ENCODE measurements around the gene CHMP2B.
A peak's percentile ranks its signal among the peaks of the same experiment; 100 is the strongest.
"Not testable (repeated sequence)": the region's sequence is repeated elsewhere in the genome, so short reads cannot be mapped to it uniquely, and the experiment has no call there.

CHMP2B gene

DNA sequence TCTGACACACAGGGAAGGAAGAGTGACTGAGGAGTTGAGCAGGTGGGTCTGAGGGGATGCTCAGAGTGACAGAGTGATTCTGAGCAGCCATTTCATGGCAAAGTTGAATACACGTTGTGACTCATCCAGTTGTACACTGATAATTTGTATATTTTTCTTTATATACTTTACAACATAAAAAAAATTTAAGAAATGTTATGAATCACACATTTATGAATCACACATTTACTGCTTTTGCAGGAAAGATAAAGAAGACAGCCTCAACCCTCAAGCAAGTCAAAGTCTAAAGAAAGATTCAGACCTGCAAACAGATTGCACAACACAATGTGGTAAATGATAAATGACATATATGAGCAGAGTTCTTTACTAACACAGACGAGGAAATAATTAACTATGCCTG is 21.0 kb upstream of the CHMP2B start:
- DNase-seq (ENCODE audit: low spot score): no peak
- no peak overlapping the region for H3K27ac Mint-ChIP-seq
- H3K9me3 Mint-ChIP-seq: no peaks in the 10 kb centered on the region
- no peaks in the 10 kb centered on the region for H3K4me1 Mint-ChIP-seq (ENCODE audit: low read depth)
- H3K4me3 Mint-ChIP-seq: no peak overlapping the region
- peaks cover 6% of the 10 kb centered on the region for H3K27me3 Mint-ChIP-seq (ENCODE audit: low read depth)
- H3K36me3 Mint-ChIP-seq (ENCODE audit: low read depth): no peaks in the 10 kb centered on the region

DNA sequence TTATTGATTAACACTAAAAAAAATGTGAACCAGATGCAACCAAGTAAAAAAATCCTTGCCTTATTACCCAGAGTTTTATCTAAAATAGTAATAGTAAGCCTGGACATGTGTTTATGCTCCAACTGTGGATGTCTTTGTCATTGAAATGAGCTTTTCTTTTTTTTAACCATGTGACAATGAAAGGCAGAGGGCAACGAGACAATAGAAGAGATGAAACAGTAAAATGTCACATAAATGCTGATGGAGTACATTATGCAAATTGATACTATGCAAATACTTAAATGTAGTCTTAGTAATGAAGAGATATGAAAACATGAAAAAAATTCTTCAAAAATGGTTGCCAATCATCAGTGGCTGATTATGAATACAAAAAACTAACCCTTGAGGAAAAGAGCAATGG is 20.5 kb upstream of the CHMP2B start:
- DNase-seq (ENCODE audit: low spot score): no peak
- H3K36me3 Mint-ChIP-seq (ENCODE audit: low read depth): no peaks in the 10 kb centered on the region

DNA sequence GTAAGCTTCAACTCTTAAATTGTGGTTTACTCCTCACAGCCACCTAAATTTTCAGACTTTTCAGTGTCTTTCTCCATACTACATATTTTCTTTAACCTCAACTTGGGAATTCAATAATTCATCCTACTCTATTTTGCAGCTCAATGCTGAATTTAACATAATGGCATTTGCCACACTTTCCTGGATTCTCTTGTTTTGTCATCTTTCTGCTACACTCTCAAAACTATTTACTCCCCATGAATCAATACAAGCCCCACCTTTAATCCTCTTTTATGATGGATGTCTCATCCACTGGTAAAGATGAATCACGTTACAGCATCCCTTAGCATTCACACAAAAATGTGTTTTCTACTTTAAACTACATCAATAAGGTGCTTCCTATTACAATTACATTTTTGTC is 19.6 kb upstream of the CHMP2B start:
- Mint-ChIP-seq H3K27me3 (ENCODE audit: low read depth) (peaks cover 8% of the 10 kb centered on the region), H3K36me3 (ENCODE audit: low read depth) (no peaks in the 10 kb centered on the region), H3K4me1 (ENCODE audit: low read depth) (no peaks in the 10 kb centered on the region), H3K4me3 (no peak overlapping the region), H3K27ac (no peak overlapping the region), H3K9me3 (no peaks in the 10 kb centered on the region)
- DNase-seq (ENCODE audit: low spot score): no peak

More for the DNA sequence above, 20.5 kb upstream of the CHMP2B start:
- Mint-ChIP-seq H3K27me3 (ENCODE audit: low read depth) (peaks cover 8% of the 10 kb centered on the region), H3K9me3 (no peaks in the 10 kb centered on the region), H3K4me1 (ENCODE audit: low read depth) (no peaks in the 10 kb centered on the region), H3K4me3 (no peak overlapping the region), H3K27ac (no peak overlapping the region)

DNA sequence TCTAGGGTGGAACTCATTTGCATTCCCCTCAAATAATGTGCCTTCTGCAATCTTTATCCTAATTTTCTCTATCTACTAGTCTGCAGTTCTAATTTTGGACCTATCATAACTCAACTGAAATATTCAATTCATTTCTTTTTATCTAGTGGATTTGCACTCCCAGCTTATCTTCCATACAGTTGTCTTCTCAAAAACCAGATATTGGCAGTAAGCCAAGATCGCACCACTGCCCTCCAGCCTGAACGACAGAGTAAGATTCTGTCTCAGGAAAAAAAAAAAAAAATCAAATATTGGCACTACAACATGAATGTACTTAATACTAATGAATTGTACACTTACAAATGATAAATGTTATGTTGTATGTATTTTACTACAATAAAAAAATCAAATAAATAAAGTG is 18.0 kb upstream of the CHMP2B start:
- Mint-ChIP-seq H3K4me3 (no peak overlapping the region), H3K4me1 (ENCODE audit: low read depth) (no peaks in the 10 kb centered on the region), H3K27me3 (ENCODE audit: low read depth) (peaks cover 16% of the 10 kb centered on the region), H3K36me3 (ENCODE audit: low read depth) (no peaks in the 10 kb centered on the region), H3K27ac (no peak overlapping the region), H3K9me3 (no peaks in the 10 kb centered on the region)
- DNase-seq (ENCODE audit: low spot score): no peak

DNA sequence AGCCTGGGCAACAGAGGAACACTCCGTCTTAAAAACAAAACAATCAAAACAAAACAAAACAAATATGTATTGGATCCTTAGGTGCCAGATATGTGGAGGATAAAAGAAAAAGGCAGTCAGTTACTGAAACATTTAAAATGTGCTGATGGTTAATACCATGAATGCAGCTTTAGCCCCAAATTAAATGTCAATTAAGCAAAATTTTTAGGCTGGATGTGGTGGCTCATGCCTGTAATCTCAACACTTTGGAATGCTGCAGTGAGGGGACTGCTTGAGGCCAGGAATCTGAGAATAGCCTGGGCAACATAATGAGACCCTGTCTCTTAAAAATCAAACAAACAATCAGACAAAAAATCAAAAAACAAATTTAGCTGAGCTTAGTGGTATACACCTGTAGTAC is 8.5 kb upstream of the CHMP2B start:
- H3K4me1 Mint-ChIP-seq (ENCODE audit: low read depth): no peaks in the 10 kb centered on the region
- H3K27ac Mint-ChIP-seq: no peak overlapping the region
- H3K9me3 Mint-ChIP-seq: no peaks in the 10 kb centered on the region
- H3K4me3 Mint-ChIP-seq: no peak overlapping the region
- no peak for DNase-seq (ENCODE audit: low spot score)
- no peaks in the 10 kb centered on the region for H3K36me3 Mint-ChIP-seq (ENCODE audit: low read depth)
- H3K27me3 Mint-ChIP-seq (ENCODE audit: low read depth): peaks cover 22% of the 10 kb centered on the region

DNA sequence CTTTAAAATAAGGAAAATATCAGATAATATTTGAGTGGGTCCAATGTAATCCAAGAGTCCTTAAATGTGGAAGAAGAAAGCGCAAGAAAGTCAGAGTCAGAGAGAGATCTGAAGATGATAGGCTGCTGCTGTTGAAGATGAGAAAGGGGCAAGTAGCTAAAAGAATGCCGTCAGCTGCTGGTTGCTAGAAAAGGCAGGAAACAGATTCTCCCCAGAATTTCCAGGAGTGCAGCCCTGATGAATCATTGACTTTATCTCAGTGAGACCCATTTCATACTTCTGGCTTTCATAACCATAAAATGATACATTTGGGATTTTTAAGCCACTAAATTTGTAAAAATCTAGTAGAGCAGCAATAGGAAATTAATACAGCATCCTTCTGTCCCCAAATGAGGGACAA is 7.5 kb upstream of the CHMP2B start:
- Mint-ChIP-seq H3K4me1 (ENCODE audit: low read depth) (no peaks in the 10 kb centered on the region), H3K36me3 (ENCODE audit: low read depth) (no peaks in the 10 kb centered on the region), H3K9me3 (no peaks in the 10 kb centered on the region)

DNA sequence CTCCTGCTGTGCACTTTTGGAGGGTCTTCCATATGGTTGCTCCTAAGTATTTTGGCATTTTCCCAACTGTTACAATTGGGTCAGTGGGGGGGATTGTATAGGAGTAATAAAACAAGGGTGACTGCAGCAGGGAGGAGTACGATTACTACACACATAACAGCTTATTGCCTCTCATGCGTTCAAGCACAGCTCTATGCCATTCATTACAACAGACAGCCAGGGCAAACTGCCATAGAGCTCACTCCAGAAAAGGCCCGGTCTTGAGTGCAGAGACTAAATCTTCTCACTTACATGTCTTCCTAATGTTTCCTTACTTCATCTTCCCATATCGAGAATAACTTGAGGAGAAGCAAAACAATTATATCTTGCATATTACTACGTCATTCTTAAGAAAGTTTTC is 1.4 kb upstream of the CHMP2B start:
- Mint-ChIP-seq H3K36me3 (ENCODE audit: low read depth) (no peaks in the 10 kb centered on the region), H3K4me1 (ENCODE audit: low read depth) (peaks cover 17% of the 10 kb centered on the region), H3K27ac (no peak overlapping the region), H3K4me3 (peak overlapping the region; percentile 35), H3K27me3 (ENCODE audit: low read depth) (peaks cover 34% of the 10 kb centered on the region), H3K9me3 (no peaks in the 10 kb centered on the region)
- DNase-seq (ENCODE audit: low spot score): no peak

More for the DNA sequence above, 7.5 kb upstream of the CHMP2B start:
- Mint-ChIP-seq H3K27ac (no peak overlapping the region), H3K4me3 (no peak overlapping the region), H3K27me3 (ENCODE audit: low read depth) (peaks cover 26% of the 10 kb centered on the region)
- DNase-seq (ENCODE audit: low spot score): no peak

DNA sequence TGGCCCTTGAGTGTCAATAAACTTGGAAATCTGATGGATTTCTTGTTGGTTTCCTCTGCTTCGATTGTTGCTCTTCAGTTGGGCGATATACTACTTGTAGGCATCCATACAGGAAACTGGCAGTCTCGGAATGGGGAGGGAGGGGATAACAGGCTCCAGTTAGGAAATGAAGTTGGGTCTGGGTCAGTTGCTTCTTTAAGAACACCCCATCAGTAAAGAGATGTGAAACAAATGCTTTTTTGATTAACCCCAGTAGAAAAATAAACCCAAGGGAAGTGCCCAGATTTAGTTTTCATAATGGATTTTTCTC is 681 bp downstream of the CHMP2B start:
- peak overlapping the region; percentile 96 for H3K4me3 Mint-ChIP-seq
- no peak for DNase-seq (ENCODE audit: low spot score)
- peaks cover 3% of the 10 kb centered on the region for H3K36me3 Mint-ChIP-seq (ENCODE audit: low read depth)
- peaks cover 24% of the 10 kb centered on the region for H3K27me3 Mint-ChIP-seq (ENCODE audit: low read depth)
- H3K4me1 Mint-ChIP-seq (ENCODE audit: low read depth): peaks cover 17% of the 10 kb centered on the region
- no peaks in the 10 kb centered on the region for H3K9me3 Mint-ChIP-seq
- peak overlapping the region; percentile 96 for H3K27ac Mint-ChIP-seq

DNA sequence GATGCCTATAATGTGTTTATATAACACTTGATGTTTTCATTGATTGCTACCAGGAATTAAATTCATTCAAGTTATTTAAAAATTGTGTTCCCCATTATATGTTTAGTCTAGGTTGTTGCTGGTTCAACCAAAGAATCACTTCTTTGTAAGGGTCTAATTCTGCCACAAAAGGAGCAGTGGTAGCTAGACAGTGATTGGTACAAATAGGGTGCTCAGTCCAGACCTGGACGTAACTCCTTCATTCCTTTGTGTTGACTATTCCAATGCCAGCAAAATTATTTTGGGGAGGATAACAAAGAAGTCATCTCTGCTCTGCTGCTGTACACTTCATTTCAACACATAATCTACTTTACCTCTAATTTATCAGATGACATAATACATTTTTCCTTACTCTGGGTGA is 1.2 kb downstream of the CHMP2B start:
- H3K27me3 Mint-ChIP-seq (ENCODE audit: low read depth): peaks cover 20% of the 10 kb centered on the region
- H3K36me3 Mint-ChIP-seq (ENCODE audit: low read depth): peaks cover 3% of the 10 kb centered on the region
- peak overlapping the region; percentile 96 for H3K4me3 Mint-ChIP-seq
- no peaks in the 10 kb centered on the region for H3K9me3 Mint-ChIP-seq
- peaks cover 17% of the 10 kb centered on the region for H3K4me1 Mint-ChIP-seq (ENCODE audit: low read depth)
- H3K27ac Mint-ChIP-seq: no peak overlapping the region
- no peak for DNase-seq (ENCODE audit: low spot score)

DNA sequence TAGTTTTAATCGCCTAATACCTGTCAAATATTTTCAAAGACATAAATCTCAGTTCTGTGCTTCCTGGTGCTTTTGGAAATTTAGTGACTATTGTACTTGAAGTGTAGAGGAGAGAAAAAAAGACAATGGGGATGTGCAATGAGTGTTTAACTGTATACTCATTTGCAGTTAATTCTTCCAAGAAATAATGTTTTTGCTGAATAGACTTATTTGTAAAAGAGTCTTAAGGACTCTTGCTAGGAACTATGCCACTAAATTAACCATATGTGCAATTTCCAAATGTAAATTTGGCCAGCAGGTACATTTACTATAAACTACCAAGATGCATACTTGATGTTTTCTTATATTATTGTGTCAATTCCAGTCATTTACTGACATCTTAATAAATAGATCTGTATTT is 2.0 kb downstream of the CHMP2B start:
- H3K4me3 Mint-ChIP-seq: no peak overlapping the region
- no peak overlapping the region for H3K27ac Mint-ChIP-seq
- no peaks in the 10 kb centered on the region for H3K9me3 Mint-ChIP-seq

DNA sequence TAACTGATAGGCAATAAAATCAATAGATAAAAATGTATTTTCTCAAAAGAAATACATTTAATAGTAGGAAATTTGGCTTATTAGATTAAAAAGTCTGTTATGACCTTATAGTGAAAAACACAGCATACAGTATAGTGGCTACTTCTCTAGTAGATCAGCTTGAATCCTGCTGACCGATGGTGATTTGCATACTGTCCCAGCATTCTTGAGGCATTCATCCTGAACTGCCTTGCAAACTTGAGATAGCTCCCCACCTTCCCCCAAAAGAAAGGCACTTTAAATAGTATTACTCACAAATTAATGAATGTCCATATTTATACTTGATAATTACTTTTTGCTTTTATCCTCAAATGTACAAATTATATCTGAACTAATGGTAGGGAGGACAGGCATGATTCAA is 6.7 kb downstream of the CHMP2B start:
- H3K9me3 Mint-ChIP-seq: no peaks in the 10 kb centered on the region
- peaks cover 3% of the 10 kb centered on the region for H3K4me1 Mint-ChIP-seq (ENCODE audit: low read depth)

More for the DNA sequence above, 2.0 kb downstream of the CHMP2B start:
- Mint-ChIP-seq H3K27me3 (ENCODE audit: low read depth) (peaks cover 19% of the 10 kb centered on the region), H3K4me1 (ENCODE audit: low read depth) (peaks cover 17% of the 10 kb centered on the region), H3K36me3 (ENCODE audit: low read depth) (peaks cover 3% of the 10 kb centered on the region)
- DNase-seq (ENCODE audit: low spot score): no peak

DNA sequence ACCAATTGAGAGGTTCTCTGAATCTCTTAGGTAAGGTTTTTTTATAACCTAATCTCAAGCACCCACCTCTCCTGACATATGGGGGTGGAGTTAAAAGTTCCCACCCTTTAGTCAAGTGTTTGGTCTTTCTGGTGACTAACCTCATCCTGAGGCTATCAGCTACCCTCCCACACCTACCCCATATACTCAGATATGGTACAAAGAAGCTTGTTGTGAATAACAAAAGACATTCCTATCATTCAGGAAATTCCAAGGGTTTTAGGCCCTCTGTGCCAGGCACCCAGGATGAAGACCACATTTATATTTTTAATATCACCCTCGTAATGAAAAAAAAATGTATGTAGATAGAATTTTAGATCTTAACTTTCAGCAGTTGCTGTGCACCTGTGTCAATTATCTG is 9.0 kb downstream of the CHMP2B start:
- DNase-seq (ENCODE audit: low spot score): no peak
- no peaks in the 10 kb centered on the region for H3K9me3 Mint-ChIP-seq
- peaks cover 6% of the 10 kb centered on the region for H3K36me3 Mint-ChIP-seq (ENCODE audit: low read depth)
- no peak overlapping the region for H3K27ac Mint-ChIP-seq
- H3K27me3 Mint-ChIP-seq (ENCODE audit: low read depth): no peaks in the 10 kb centered on the region
- H3K4me1 Mint-ChIP-seq (ENCODE audit: low read depth): no peaks in the 10 kb centered on the region
- H3K4me3 Mint-ChIP-seq: no peak overlapping the region

More for the DNA sequence above, 6.7 kb downstream of the CHMP2B start:
- Mint-ChIP-seq H3K27ac (no peak overlapping the region), H3K4me3 (no peak overlapping the region), H3K36me3 (ENCODE audit: low read depth) (peaks cover 6% of the 10 kb centered on the region), H3K27me3 (ENCODE audit: low read depth) (no peaks in the 10 kb centered on the region)
- DNase-seq (ENCODE audit: low spot score): no peak

DNA sequence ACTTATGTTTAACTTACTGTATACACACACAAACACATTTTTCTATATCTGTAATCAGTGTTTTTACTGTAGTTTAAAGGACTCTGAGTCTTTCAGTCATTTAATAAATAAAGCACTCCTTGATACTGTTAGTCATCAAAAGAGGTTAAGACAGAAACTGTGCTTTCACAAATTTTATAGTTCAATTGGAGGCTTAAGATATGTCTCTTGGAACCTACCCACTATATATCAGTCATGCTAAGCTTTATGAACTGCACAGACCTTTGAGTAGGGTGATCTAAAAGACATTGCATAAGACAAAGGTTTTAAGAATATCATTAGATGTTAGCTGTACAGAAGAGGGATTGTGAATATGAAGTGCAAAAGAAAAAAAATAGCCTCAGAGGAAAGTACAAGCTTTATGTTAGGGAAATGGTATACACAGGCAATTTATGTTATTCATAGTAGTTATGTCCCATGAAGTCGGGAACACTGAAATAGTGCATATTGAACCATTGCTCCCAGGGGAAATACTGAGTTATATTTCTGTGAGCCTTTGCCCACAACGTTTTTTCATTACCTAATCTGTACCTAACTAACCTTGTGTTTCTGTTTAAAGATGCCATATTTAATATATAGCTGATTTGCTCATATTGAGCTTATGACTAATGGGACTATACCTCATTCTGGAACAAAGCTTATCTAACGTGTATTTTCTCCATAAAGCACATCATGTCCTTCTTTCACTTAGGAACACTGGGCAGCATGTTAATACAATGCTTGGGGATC is 19.7 kb downstream of the CHMP2B start:
- H3K4me3 Mint-ChIP-seq: no peak overlapping the region
- H3K9me3 Mint-ChIP-seq: no peaks in the 10 kb centered on the region
- H3K27me3 Mint-ChIP-seq (ENCODE audit: low read depth): no peaks in the 10 kb centered on the region
- peaks cover 17% of the 10 kb centered on the region for H3K36me3 Mint-ChIP-seq (ENCODE audit: low read depth)
- no peak for DNase-seq (ENCODE audit: low spot score)
- no peaks in the 10 kb centered on the region for H3K4me1 Mint-ChIP-seq (ENCODE audit: low read depth)
- no peak overlapping the region for H3K27ac Mint-ChIP-seq

DNA sequence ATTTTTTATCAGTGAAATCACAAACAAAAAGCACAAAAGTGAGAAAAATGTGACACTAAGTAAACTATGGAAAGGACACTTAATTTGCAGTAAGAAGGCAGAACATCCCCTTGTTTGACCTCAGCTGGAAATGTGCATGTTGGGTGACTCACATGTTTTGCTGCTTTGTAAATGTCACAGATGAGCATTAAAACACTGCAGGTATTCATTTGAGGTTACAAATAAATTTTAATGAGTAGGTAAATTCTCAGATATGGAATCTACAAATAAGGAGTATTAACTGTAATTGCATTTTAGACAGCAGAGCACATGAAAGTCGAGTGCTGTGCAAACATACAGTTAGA is 20.3 kb downstream of the CHMP2B start:
- Mint-ChIP-seq H3K4me3 (no peak overlapping the region), H3K27ac (no peak overlapping the region), H3K27me3 (ENCODE audit: low read depth) (no peaks in the 10 kb centered on the region), H3K36me3 (ENCODE audit: low read depth) (peaks cover 17% of the 10 kb centered on the region), H3K4me1 (ENCODE audit: low read depth) (no peaks in the 10 kb centered on the region), H3K9me3 (no peaks in the 10 kb centered on the region)
- no peak for DNase-seq (ENCODE audit: low spot score)

DNA sequence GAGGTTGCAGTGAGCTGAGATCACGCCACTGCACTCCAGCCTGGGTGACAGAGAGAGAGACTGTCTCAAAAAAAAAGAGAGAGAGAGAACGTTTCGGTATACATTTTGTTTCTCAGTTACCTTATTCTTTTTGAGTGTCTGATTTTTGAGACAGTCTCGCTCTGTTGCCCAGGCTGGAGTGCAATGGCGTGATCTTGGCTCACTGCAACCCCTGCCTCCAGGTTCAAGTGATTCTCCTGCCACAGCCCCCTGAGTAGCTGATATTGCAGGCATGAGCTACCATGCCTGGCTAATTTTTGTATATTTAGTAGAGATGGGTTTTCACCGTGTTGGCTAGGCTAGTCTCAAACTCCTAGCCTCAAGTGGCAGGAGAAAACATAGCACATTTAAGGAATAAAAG is 21.1 kb downstream of the CHMP2B start:
- H3K4me3 Mint-ChIP-seq; H3K27ac Mint-ChIP-seq; H3K27me3 Mint-ChIP-seq (ENCODE audit: low read depth); H3K9me3 Mint-ChIP-seq; DNase-seq (ENCODE audit: low spot score); H3K4me1 Mint-ChIP-seq (ENCODE audit: low read depth): not testable (repeated sequence)
- H3K36me3 Mint-ChIP-seq (ENCODE audit: low read depth): peaks cover 15% of the 10 kb centered on the region

Data from T-helper 2 cell treated with Interferon-gamma antibody and Interleukin-4, amounts not matched to agents 5 μg/mL and 100 μg/mL, for 36 hours (primary cell).